ENCODE results near the gene PDLIM5.

The PDLIM5 gene

DNA sequence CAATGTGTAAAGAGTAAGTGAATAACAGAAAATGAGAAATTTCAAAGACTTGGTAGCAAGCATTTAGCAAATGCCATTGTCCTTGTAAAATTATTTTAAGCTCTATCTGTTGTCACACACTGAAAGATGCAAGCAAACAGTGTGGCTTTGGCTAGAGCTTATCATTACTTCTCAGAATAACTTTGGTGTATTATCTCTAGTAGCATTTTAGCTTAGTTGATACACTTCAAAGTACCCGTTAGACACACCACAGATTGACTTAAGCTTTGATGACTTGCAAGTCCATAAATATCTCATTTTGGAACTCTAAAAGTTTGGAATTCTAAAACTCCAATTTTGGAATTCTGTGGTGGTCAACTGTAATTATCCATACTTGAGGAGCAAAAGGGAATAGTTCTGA is 98.6 kb downstream of the PDLIM5 start:
- TF ChIP-seq, protein P1, sequence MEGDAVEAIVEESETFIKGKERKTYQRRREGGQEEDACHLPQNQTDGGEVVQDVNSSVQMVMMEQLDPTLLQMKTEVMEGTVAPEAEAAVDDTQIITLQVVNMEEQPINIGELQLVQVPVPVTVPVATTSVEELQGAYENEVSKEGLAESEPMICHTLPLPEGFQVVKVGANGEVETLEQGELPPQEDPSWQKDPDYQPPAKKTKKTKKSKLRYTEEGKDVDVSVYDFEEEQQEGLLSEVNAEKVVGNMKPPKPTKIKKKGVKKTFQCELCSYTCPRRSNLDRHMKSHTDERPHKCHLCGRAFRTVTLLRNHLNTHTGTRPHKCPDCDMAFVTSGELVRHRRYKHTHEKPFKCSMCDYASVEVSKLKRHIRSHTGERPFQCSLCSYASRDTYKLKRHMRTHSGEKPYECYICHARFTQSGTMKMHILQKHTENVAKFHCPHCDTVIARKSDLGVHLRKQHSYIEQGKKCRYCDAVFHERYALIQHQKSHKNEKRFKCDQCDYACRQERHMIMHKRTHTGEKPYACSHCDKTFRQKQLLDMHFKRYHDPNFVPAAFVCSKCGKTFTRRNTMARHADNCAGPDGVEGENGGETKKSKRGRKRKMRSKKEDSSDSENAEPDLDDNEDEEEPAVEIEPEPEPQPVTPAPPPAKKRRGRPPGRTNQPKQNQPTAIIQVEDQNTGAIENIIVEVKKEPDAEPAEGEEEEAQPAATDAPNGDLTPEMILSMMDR (IDR thresholded peaks at IDR 0.05): no peak

DNA sequence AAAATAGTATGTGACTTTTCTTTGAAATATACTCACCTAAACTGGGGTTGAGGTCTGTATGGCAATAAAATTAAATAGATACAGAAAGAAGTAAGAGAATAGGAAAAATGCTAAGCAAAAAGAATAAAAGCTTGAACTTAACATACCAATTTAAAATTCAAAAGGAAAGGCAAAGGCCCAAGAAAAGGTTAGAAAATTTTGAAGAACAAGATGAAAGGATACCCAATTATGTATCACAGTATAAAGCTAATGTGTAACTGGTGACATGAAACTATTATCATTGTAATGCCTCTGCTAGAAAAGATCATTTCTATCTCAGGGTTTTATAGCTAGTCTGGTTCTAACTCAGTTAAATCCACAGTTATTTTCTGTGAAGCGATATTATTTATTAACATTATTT is 99.1 kb downstream of the PDLIM5 start:
- TF ChIP-seq, protein P1 (IDR thresholded peaks at IDR 0.05): no peak

DNA sequence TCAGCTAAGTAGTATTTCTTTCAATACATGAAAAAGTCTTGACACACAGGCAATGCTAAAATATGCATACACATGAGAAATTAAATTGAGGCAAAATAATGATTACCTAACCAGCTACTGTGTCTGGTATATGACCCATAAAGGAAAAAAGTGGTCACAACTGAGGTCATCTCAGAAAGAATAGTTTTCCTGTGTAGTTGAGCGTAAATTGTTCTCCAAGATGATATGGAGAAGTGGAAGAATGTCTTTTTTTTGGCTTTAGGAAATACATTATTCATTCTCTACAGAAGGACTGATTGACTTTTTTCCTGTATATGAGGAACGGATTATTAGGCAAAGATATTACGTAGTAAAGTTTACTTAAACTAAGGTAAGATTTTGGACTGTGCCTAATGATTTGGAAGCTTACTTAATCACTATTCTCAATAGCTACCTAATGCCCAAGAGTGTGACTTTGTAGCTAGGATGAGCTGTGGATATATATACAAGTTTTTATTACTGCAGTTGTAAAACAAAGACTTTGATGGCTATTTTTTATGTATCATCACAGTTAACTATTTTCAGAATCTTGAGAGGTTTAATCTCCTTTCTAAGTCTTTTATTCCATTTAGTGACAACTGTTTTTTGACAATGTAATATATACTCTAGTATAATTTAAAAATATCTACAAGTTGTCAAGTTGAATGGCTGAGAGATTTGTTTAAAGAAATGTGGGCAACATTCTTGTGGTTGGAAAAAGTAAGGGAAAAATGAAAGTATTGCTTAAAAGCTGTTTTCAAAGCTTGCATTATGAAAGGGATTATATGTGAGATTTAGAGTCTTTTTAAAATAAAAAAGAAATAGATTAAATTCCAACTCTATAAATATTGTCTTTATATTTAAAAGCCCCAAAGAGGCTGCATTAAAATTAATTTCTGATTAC is 100.2 kb downstream of the PDLIM5 start:
- TF ChIP-seq, protein P1 (IDR thresholded peaks at IDR 0.05): no peak

DNA sequence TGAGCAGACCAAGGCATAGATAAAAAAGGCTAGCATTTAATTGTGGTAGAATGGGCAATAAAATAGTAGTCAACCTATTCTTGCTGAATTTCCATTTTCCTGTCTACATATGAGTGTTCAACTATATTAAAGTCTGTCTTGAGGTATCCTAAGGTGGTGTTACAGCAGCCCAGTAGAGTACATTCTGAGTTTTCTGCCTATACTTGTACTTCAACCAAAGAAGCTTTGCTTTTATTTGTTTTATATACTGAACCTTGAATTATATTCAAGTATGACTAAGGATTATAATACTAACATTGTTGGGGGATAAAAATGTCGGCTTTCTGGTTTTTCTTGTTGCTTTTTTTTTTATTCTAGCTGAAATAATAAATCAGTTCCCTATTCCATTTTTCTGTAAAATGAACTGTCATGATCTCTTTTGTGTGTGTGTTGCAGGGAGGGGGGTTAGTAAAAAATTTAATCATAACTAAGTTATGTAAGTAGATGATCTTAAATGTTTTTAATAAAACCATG is 106.7 kb downstream of the PDLIM5 start:
- TF ChIP-seq, protein P1 (IDR thresholded peaks at IDR 0.05): no peak

DNA sequence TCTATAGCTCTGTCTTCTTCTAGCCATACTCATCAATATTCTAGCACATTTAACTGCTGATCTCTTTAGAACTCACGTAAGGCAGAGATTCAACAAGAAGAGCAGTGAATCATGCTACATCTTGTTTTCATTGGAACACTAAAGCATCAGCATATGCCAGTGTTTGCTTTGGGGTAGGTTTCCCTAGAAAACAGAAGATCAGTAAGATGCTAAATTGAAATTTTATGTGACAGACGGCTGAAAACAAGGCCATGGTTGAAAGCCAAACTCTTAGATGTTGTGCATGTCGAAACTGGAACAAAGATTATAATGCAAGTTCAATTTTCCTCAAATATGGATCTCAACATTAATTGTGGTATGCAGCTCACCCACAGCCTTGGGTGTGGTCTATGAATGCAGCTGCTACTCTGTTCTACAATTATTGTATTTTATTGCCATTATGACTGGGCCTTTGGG is 107.6 kb downstream of the PDLIM5 start:
- TF ChIP-seq, protein P1 (IDR thresholded peaks at IDR 0.05): no peak

DNA sequence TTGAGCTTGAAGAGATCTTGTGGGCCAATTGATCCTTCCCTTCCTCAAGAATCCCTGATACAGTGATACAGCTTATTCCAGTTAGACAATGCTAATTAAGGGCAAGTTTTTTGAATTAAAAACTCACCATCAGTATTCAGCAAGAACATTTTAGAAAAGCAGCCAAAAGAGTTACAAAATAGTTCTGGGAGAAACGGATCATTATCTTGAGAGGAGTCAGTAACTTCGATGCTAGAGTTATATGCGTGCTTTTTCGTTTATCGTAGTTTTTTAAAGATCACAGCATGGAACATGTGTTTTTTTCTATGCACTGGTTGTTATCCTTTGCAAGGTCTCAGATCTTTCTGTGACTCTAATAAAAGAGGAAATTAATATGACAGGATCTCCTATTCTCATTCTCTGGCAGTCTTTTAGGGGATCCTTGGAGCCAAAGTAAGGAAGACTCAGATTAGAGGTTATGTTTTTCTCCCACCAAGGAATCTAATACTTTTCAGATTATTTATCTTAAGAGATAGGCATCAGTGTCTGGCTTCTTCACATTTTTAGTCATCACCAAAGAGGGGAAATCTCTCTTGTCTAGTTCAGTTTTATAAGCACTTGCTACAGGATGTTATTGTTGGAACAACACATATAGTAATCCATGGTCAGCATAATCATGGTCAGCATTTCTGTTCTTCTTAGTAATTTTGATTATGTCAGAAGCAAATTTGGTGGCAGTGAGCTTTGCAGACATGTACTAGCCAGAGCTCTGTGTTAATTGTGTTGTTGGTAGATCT is 109.7 kb downstream of the PDLIM5 start:
- TF ChIP-seq, protein P1 (IDR thresholded peaks at IDR 0.05): no peak

- TF ChIP-seq, protein P1 (IDR thresholded peaks at IDR 0.05): no peak
These were observed 110.5 kb downstream of the PDLIM5 start for GRCh38 chr4:94562285-94562684.
